ENCODE measurements around the gene SUV39H1. TPM values are rescaled to one million over a fixed set of nuclear protein-coding genes. Genes with fewer than 3 reads are reported as not detected.

SUV39H1 gene
- total and polyA plus RNA-seq, 9 of the 15 experiments (the other 6 are each of a cell fraction or from before 2014, with no cell fraction given) = 4.7 to 34.7 (median 17.9) TPM

DNA sequence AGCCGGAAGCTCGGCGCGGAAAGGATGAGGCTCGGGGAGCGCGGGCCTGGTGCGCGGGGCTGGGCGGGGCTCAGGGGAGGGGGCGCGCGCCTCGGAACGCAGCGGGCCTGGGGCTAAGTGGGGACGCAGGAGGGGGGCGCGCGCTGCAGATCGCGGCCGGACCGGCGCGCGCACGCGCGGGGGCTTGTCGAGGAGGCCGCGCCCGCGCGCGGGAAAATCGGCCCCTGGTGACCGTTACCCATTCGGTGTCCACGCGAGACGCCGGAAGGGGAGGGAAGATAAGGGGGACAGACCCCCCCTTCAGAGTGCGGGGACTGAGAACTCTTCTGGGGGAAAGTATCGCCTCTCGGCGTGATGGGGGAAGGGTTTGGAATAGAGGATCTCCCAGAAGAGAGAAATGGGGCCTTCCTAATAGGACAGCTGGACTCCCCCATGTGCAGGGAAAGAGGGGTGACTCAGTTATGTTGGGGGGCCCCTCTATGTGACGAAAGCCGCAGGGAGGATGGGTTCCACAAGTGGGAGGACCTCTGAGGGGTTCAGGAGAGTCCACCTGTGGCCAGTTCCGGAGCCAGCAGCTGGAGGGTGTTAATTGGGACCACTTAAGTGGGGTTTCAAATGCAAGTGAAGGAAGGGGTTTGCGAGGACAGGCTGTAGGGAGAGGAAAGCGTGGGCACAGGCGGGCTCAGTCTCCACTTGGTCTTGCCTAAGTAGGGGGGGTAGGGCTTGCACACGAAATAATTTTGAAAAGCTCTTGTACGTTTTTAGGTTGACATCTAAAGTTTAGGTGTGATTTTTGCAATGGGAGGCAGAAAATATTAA, 584 bp downstream of the SUV39H1 start (continued):
- TF ChIP-seq, protein P1, sequence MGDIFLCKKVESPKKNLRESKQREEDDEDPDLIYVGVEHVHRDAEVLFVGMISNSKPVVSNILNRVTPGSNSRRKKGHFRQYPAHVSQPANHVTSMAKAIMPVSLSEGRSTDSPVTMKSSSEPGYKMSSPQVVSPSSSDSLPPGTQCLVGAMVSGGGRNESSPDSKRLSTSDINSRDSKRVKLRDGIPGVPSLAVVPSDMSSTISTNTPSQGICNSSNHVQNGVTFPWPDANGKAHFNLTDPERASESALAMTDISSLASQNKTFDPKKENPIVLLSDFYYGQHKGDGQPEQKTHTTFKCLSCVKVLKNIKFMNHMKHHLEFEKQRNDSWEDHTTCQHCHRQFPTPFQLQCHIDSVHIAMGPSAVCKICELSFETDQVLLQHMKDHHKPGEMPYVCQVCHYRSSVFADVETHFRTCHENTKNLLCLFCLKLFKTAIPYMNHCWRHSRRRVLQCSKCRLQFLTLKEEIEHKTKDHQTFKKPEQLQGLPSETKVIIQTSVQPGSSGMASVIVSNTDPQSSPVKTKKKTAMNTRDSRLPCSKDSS (IDR thresholded peaks at IDR 0.05; ENCODE audit: low read depth, partially characterized antibody) = no peak
- TF ChIP-seq ZFX (CRISPR knock-in tag; IDR thresholded peaks at IDR 0.05) (no peak), SREBF2 (CRISPR knock-in tag; IDR thresholded peaks at IDR 0.05) (no peak), ZNF436 (CRISPR knock-in tag; IDR thresholded peaks at IDR 0.05) (no peak), ZNF717 (CRISPR knock-in tag; IDR thresholded peaks at IDR 0.05) (no peak), NEUROD1 (IDR thresholded peaks at IDR 0.05; ENCODE audit: borderline replicate concordance, low read depth, low read length, partially characterized antibody) (no peak), BMI1 (IDR thresholded peaks at IDR 0.05; ENCODE audit: low read length) (no peak), ZC3H4 (CRISPR knock-in tag; IDR thresholded peaks at IDR 0.05; ENCODE audit: borderline replicate concordance) (no peak), TRIM24 (IDR thresholded peaks at IDR 0.05) (no peak), POU5F1 (IDR thresholded peaks at IDR 0.05; ENCODE audit: borderline replicate concordance, low read depth, low read length, partially characterized antibody) (no peak), ZNF165 (CRISPR knock-in tag; IDR thresholded peaks at IDR 0.05; ENCODE audit: borderline replicate concordance) (no peak), PCBP2 (IDR thresholded peaks at IDR 0.05; ENCODE audit: low read depth, low read length, poor library complexity, severe bottlenecking) (no peak), NFIX (CRISPR knock-in tag; IDR thresholded peaks at IDR 0.05; ENCODE audit: low read depth) (no peak), TAF1 (IDR thresholded peaks at IDR 0.05; ENCODE audit: control insufficient read depth, extremely low read depth, insufficient read depth, low read length, severe bottlenecking) (no peak), RAD51 (IDR thresholded peaks at IDR 0.05; ENCODE audit: borderline replicate concordance, low read depth) (no peak), ZNF57 (CRISPR knock-in tag; IDR thresholded peaks at IDR 0.05) (no peak), ZNF583 (CRISPR knock-in tag; IDR thresholded peaks at IDR 0.05) (no peak)
- TF ChIP-seq, protein P2, sequence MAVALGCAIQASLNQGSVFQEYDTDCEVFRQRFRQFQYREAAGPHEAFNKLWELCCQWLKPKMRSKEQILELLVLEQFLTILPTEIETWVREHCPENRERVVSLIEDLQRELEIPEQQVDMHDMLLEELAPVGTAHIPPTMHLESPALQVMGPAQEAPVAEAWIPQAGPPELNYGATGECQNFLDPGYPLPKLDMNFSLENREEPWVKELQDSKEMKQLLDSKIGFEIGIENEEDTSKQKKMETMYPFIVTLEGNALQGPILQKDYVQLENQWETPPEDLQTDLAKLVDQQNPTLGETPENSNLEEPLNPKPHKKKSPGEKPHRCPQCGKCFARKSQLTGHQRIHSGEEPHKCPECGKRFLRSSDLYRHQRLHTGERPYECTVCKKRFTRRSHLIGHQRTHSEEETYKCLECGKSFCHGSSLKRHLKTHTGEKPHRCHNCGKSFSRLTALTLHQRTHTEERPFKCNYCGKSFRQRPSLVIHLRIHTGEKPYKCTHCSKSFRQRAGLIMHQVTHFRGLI (CRISPR knock-in tag; IDR thresholded peaks at IDR 0.05) = no peak
- TF ChIP-seq, protein P3, sequence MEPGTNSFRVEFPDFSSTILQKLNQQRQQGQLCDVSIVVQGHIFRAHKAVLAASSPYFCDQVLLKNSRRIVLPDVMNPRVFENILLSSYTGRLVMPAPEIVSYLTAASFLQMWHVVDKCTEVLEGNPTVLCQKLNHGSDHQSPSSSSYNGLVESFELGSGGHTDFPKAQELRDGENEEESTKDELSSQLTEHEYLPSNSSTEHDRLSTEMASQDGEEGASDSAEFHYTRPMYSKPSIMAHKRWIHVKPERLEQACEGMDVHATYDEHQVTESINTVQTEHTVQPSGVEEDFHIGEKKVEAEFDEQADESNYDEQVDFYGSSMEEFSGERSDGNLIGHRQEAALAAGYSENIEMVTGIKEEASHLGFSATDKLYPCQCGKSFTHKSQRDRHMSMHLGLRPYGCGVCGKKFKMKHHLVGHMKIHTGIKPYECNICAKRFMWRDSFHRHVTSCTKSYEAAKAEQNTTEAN (CRISPR knock-in tag; IDR thresholded peaks at IDR 0.05) = no peak
- TF ChIP-seq, protein P4, sequence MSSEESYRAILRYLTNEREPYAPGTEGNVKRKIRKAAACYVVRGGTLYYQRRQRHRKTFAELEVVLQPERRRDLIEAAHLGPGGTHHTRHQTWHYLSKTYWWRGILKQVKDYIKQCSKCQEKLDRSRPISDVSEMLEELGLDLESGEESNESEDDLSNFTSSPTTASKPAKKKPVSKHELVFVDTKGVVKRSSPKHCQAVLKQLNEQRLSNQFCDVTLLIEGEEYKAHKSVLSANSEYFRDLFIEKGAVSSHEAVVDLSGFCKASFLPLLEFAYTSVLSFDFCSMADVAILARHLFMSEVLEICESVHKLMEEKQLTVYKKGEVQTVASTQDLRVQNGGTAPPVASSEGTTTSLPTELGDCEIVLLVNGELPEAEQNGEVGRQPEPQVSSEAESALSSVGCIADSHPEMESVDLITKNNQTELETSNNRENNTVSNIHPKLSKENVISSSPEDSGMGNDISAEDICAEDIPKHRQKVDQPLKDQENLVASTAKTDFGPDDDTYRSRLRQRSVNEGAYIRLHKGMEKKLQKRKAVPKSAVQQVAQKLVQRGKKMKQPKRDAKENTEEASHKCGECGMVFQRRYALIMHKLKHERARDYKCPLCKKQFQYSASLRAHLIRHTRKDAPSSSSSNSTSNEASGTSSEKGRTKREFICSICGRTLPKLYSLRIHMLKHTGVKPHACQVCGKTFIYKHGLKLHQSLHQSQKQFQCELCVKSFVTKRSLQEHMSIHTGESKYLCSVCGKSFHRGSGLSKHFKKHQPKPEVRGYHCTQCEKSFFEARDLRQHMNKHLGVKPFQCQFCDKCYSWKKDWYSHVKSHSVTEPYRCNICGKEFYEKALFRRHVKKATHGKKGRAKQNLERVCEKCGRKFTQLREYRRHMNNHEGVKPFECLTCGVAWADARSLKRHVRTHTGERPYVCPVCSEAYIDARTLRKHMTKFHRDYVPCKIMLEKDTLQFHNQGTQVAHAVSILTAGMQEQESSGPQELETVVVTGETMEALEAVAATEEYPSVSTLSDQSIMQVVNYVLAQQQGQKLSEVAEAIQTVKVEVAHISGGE (CRISPR knock-in tag; IDR thresholded peaks at IDR 0.05) = no peak

Data from K562 (cell line).